A549 (cell line): ENCODE data around the gene UCP2. TPM values are rescaled to one million over a fixed set of nuclear protein-coding genes. Genes with fewer than 3 reads are reported as not detected.
"Not testable (repeated sequence)": the region's sequence is repeated elsewhere in the genome, so short reads cannot be mapped to it uniquely, and the experiment has no call there.

Experiments used
- ATAC-seq, 2 experiments: fragments of 200-7000 bp in 1 of 2; fragments of >200 bp in 1 of 2; cut with Nextera tagmentation in 1 of 2; cut with Tn5 transposase in 1 of 2; 3 replicates each; pipeline versions ENCODE4 v1.8.0 to v1.9.1; 2018 to 2020; ENCODE audit warnings: mild to moderate bottlenecking in 1 of 2, moderate library complexity in 1 of 2
- CTCF ChIA-PET: fragments of 300-600 bp; sonication (Branson Sonifier 250); formaldehyde crosslinking; extraction: SDS; loops from one replicate; lab custom pipeline; 2021; ENCODE audit warnings: antibody characterized with exemption, inconsistent platforms; lab: Yijun Ruan, JAX
- POLR2A ChIA-PET: fragments of 350-600 bp; formaldehyde crosslinking; extraction: SDS; loops from one replicate; lab custom pipeline; 2021; ENCODE audit warnings: antibody characterized with exemption, inconsistent platforms; lab: Yijun Ruan, JAX
- DNase-seq, 2 experiments: peaks; one replicate each; pipeline versions ENCODE4 v3.0.0 to v3.0.0-alpha.2; 2011 to 2016; ENCODE audit warnings: low read depth in 1 of 2, low spot score in 1 of 2
- FAIRE-seq: peaks from 2 replicates; lab custom pipeline; 2011; peaks lifted over from hg19 to GRCh38; lab: Jason Lieb, UNC
- H3K27ac ChIP-seq, 2 experiments: fragments of >200 bp; sonication (Bioruptor Twin); formaldehyde crosslinking; 3 replicates each; pipeline ENCODE4 v1.5.1; 2016 to 2017
- H3K4me1 ChIP-seq: fragments of >200 bp; sonication (Bioruptor Twin); formaldehyde crosslinking; 3 replicates; pipeline ENCODE4 v1.6.1; 2016
- H3K4me2 ChIP-seq: fragments of >200 bp; sonication (Bioruptor Twin); formaldehyde crosslinking; 3 replicates; pipeline ENCODE4 v1.6.1; 2016
- H3K4me3 ChIP-seq: fragments of >200 bp; sonication (Bioruptor Twin); formaldehyde crosslinking; 3 replicates; pipeline ENCODE4 v1.5.1; 2016
- H3K9me3 ChIP-seq: fragments of >200 bp; sonication (Bioruptor Twin); formaldehyde crosslinking; 3 replicates; pipeline ENCODE4 v1.6.1; 2016
- BCL3 ChIP-seq: fragments of >200 bp; sonication (Bioruptor Twin); formaldehyde crosslinking; IDR thresholded peaks from 3 replicates; pipeline ENCODE4 v1.6.1; 2016
- BHLHE40 ChIP-seq: IDR thresholded peaks from 2 replicates; pipeline ENCODE4 v1.6.1; 2012; ENCODE audit warnings: low read depth, low read length, inconsistent platforms
- CBX8 ChIP-seq: fragments of 200-600 bp; sonication (generic); IDR thresholded peaks from 2 replicates; pipeline ENCODE4 v1.6.1; 2016
- CEBPB ChIP-seq, 2 experiments: fragments of >200 bp in 1 of 2; sonication (Bioruptor Twin) in 1 of 2; formaldehyde crosslinking in 1 of 2; IDR thresholded peaks; 2 replicates each; pipeline ENCODE4 v1.6.1; 2012 to 2016
- E2F6 ChIP-seq: IDR thresholded peaks from 2 replicates; pipeline ENCODE4 v1.6.1; 2012; ENCODE audit warnings: low read depth, borderline replicate concordance
- EHMT2 ChIP-seq: fragments of 200-600 bp; sonication (generic); IDR thresholded peaks from 2 replicates; pipeline ENCODE4 v1.6.1; 2016; ENCODE audit warnings: antibody characterized with exemption, low read depth, mild to moderate bottlenecking, moderate library complexity
- ELK1 ChIP-seq: fragments of 150-350 bp; IDR thresholded peaks from 2 replicates; pipeline ENCODE4 v1.6.1; 2014; ENCODE audit warnings: low read depth, mild to moderate bottlenecking, low read length
- FOSL2 ChIP-seq, 2 experiments: fragments of 450-650 bp in 1 of 2; fragments of >200 bp in 1 of 2; sonication (Bioruptor Twin) in 1 of 2; formaldehyde crosslinking; IDR thresholded peaks; 2 replicates each; pipeline versions ENCODE4 v1.5.0 to v1.6.1; 2016 to 2020; ENCODE audit warnings: mild to moderate bottlenecking in 1 of 2, moderate library complexity in 1 of 2
- JUN ChIP-seq, 2 experiments: fragments of >200 bp; sonication (Bioruptor Twin); formaldehyde crosslinking; IDR thresholded peaks; 2 replicates in 1 of 2; 3 replicates in 1 of 2; pipeline ENCODE4 v1.6.1; 2016 to 2017
- JUNB ChIP-seq: fragments of >200 bp; sonication (Bioruptor Twin); formaldehyde crosslinking; IDR thresholded peaks from 2 replicates; pipeline ENCODE4 v1.6.1; 2016
- KDM1A ChIP-seq: fragments of 200-600 bp; sonication (generic); IDR thresholded peaks from 2 replicates; pipeline ENCODE4 v1.6.1; 2016; ENCODE audit warnings: low read depth, mild to moderate bottlenecking
- MAFK ChIP-seq: fragments of 450-650 bp; IDR thresholded peaks from 2 replicates; pipeline ENCODE4 v1.6.1; 2014; ENCODE audit not compliant: partially characterized antibody
- MAX ChIP-seq: IDR thresholded peaks from 2 replicates; pipeline ENCODE4 v1.6.1; 2012
- MYC ChIP-seq: IDR thresholded peaks from 2 replicates; pipeline ENCODE4 v1.6.1; 2012; ENCODE audit warnings: mild to moderate bottlenecking, inconsistent platforms, low read length, improper control_type of control experiment, borderline replicate concordance
- NPAS2 ChIP-seq: fragments of 250-450 bp; sonication (Bioruptor Pico); IDR thresholded peaks from 2 replicates; pipeline ENCODE4 v1.8.0; 2022; ENCODE audit warnings: mild to moderate bottlenecking, moderate library complexity, borderline replicate concordance
- PBX3 ChIP-seq: IDR thresholded peaks from 2 replicates; pipeline ENCODE4 v1.6.1; 2012
- PHF8 ChIP-seq: fragments of 200-600 bp; sonication (generic); IDR thresholded peaks from 2 replicates; pipeline ENCODE4 v1.6.1; 2016; ENCODE audit warnings: low read depth, mild to moderate bottlenecking, antibody characterized with exemption, moderate library complexity, borderline replicate concordance
- RARB ChIP-seq: fragments of 250-450 bp; sonication (Bioruptor Pico); IDR thresholded peaks from 2 replicates; pipeline ENCODE4 v1.8.0; 2021; ENCODE audit warnings: mild to moderate bottlenecking, moderate library complexity
- REST ChIP-seq: fragments of 200-600 bp; sonication (generic); IDR thresholded peaks from 2 replicates; pipeline ENCODE4 v1.6.1; 2016; ENCODE audit warnings: antibody characterized with exemption, mild to moderate bottlenecking, moderate library complexity
- RNF2 ChIP-seq: fragments of 200-600 bp; sonication (generic); IDR thresholded peaks from 2 replicates; pipeline ENCODE4 v1.6.1; 2016; ENCODE audit warnings: low read depth, mild to moderate bottlenecking, antibody characterized with exemption, moderate library complexity, borderline replicate concordance
- TFCP2L1 ChIP-seq: fragments of 250-450 bp; sonication (Bioruptor Pico); IDR thresholded peaks from 2 replicates; pipeline ENCODE4 v1.5.0; 2021; ENCODE audit warnings: mild to moderate bottlenecking
- USF2 ChIP-seq: fragments of 450-650 bp; IDR thresholded peaks from 2 replicates; pipeline ENCODE4 v1.6.1; 2014; ENCODE audit warnings: antibody characterized with exemption
- ZNF302 ChIP-seq: fragments of 250-450 bp; sonication (Bioruptor Pico); IDR thresholded peaks from 2 replicates; pipeline ENCODE4 v1.9.0; 2021; ENCODE audit warnings: inconsistent platforms, mild to moderate bottlenecking, moderate library complexity
- WGBS: methylation state at CpG from one replicate; pipeline ENCODE4 v1.1.6; 2017; ENCODE audit errors: missing lambda C conversion rate; 5-methylcytosine and 5-hydroxymethylcytosine counted together
- polyA plus RNA-seq, 4 experiments: library from polyadenylated mRNA; depleted of rRNA in 3 of 4; stranded (reverse); fragments of >200 nt; fragmentation: RNase III in 1 of 4; extraction: RNeasy Plus Mini Kit Qiagen cat#74134 plus additional on column Dnase treatment in 1 of 4; gene quantifications; 2 replicates in 3 of 4; 3 replicates in 1 of 4; pipeline ENCODE4 v1.2.3, GENCODE V29; 2011 to 2017

UCP2 gene
- polyA plus RNA-seq, 2 of the 4 experiments (the other 2 are of a cell fraction): 51.6 to 131 TPM

- WGBS: 55% methylated on average over 4 of the region's 4 CpGs
- ChIA-PET POLR2A (no interaction called here), CTCF (interaction anchor here (3.2 kb wide), 1 partner anchor 8 kb away, joined by 11 read pairs; no protein-coding TSS in a partner anchor)
- Histone ChIP-seq H3K4me2 (no peak overlapping the region), H3K27ac (no peak overlapping the region), H3K4me1 (0 out of 3 replicates have a peak, but pooled peaks cover 3% of the 10 kb centered on the region), H3K4me3 (no peak overlapping the region), H3K9me3 (no peaks in the 10 kb centered on the region)
- DNase-seq: peak in 1 of 2 experiments; percentile 24
- ATAC-seq: no peak
- TF ChIP-seq REST (no peak), MAFK (no peak), KDM1A (no peak), ELK1 (no peak), RNF2 (no peak), EHMT2 (no peak), FOSL2 (IDR thresholded peaks at IDR 0.05) (no peak), FOSL2 (CRISPR knock-in tag; IDR thresholded peaks at IDR 0.05) (no peak), CEBPB (IDR thresholded peaks at IDR 0.05) (no peak), BHLHE40 (no peak)
- no peak for FAIRE-seq
These were observed 43.5 kb downstream of the UCP2 start for GRCh38 chr11:73939096-73939495.

GRCh38 chr11:73936047-73936446, 46.6 kb downstream of the UCP2 start:
- H3K4me1 ChIP-seq, ATAC-seq, H3K4me3 ChIP-seq, CTCF ChIA-PET, FAIRE-seq, H3K4me2 ChIP-seq, POLR2A ChIA-PET, H3K9me3 ChIP-seq, H3K27ac ChIP-seq, DNase-seq: not testable (repeated sequence)
- 87% methylated on average over 2 of the region's 25 CpGs for WGBS

GRCh38 chr11:73932781-73933180, 49.9 kb downstream of the UCP2 start:
- WGBS: 92% methylated on average over 7 of the region's 7 CpGs
- POLR2A ChIA-PET: interaction anchor here (1.3 kb wide), 1 partner anchor 454 kb away, joined by 3 read pairs; no protein-coding TSS in a partner anchor
- CTCF ChIA-PET: interaction anchor here (0.6 to 2.0 kb wide), 4 partner anchors 40 to 307 kb away, joined by 3 to 5 read pairs (median 4); no protein-coding TSS in a partner anchor

More at GRCh38 chr11:73932781-73933180, 49.9 kb downstream of the UCP2 start:
- Histone ChIP-seq H3K9me3 (no peaks in the 10 kb centered on the region), H3K4me1 (no peaks in the 10 kb centered on the region), H3K27ac (no peak overlapping the region)
- no peak for FAIRE-seq
- TF ChIP-seq NPAS2 (no peak), RARB (CRISPR knock-in tag) (no peak), PHF8 (no peak), TFCP2L1 (CRISPR knock-in tag) (no peak), USF2 (no peak), E2F6 (no peak), BCL3 (no peak), JUNB (no peak), MAFK (no peak), JUN (IDR thresholded peaks at IDR 0.05) (no peak), ZNF302 (CRISPR knock-in tag) (no peak), MAX (no peak), MYC (no peak), CBX8 (no peak), PBX3 (no peak)
- TF ChIP-seq, all 56 proteins: peak for 0
- DNase-seq (no peak), ATAC-seq (no peak)
- Histone ChIP-seq H3K4me3 (no peak overlapping the region), H3K4me2 (no peak overlapping the region)
